ENCODE results near the gene DNAJC30. TPM values are rescaled to one million over a fixed set of nuclear protein-coding genes. Genes with fewer than 3 reads are reported as not detected.
A peak's percentile ranks its signal among the peaks of the same experiment; 100 is the strongest.

DNAJC30 gene
- total and polyA plus RNA-seq, 2 of the 8 experiments (the other 6 are each of a cell fraction or from before 2014, with no cell fraction given): 6.1 to 6.3 TPM

GRCh38 chr7:73652541-73652949 lies 30.7 kb downstream of the DNAJC30 start:
- no peak for DNase-seq (ENCODE audit: low read depth in 1 of 2, low spot score in 2 of 2)
- Histone ChIP-seq H4K20me1 (replicated peaks in 1 of 2; ENCODE audit: control insufficient read depth in 1 of 2, insufficient read depth in 2 of 2, low read length in 2 of 2) (no peaks in the 10 kb centered on the region), H3K14ac (ENCODE audit: insufficient read length) (no peak overlapping the region), H3K23ac (ENCODE audit: insufficient read length) (no peak overlapping the region), H3K56ac (replicated peaks; ENCODE audit: insufficient read length, low read depth, low read length) (no peak overlapping the region), H3K23me2 (ENCODE audit: low read depth, low read length) (peaks cover under 1% of the 10 kb centered on the region; the same call in 1 of the 2 replicates), H2BK12ac (ENCODE audit: low read depth, low read length) (no peak overlapping the region), H2BK15ac (ENCODE audit: low read length) (peak overlapping the region; percentile 88; the same call in 1 of the 2 replicates), H4K8ac (ENCODE audit: extremely low read depth, insufficient read depth, low read length) (no peak overlapping the region), H3K4me1 (replicated peaks in 1 of 4; ENCODE audit: control insufficient read depth in 3 of 4, insufficient read depth in 4 of 4, low read length in 3 of 4) (peaks cover 0 to 5% (median 0%) of the 10 kb centered on the region in 4 experiments; a peak in 2 of 7 replicates), H3K9ac (replicated peaks in 1 of 4; ENCODE audit: extremely low read depth in 1 of 4, low read depth in 3 of 4, low read length in 3 of 4) (no peak overlapping the region), H2AFZ (ENCODE audit: low read length) (no peak overlapping the region), H3K27ac (ENCODE audit: low read depth, low read length) (no peak overlapping the region), H3K36me3 (ENCODE audit: control insufficient read depth in 2 of 4, insufficient read depth in 4 of 4, low read length in 3 of 4) (no peaks in the 10 kb centered on the region), H3K79me2 (ENCODE audit: control insufficient read depth in 1 of 2, insufficient read depth in 2 of 2, low read length in 2 of 2) (no peaks in the 10 kb centered on the region), H3K27me3 (replicated peaks in 1 of 4; ENCODE audit: control insufficient read depth in 3 of 4, extremely low read depth in 1 of 4, insufficient read depth in 3 of 4, low read length in 3 of 4) (peaks cover 0 to 16% (median 16%) of the 10 kb centered on the region in 4 experiments; a peak in 6 of 7 replicates), H2BK120ac (replicated peaks; ENCODE audit: low read depth, low read length) (no peak overlapping the region), H4K91ac (replicated peaks; ENCODE audit: insufficient read length, low read length) (no peak overlapping the region), H3K4ac (replicated peaks; ENCODE audit: insufficient read length, low read depth, low read length) (no peak overlapping the region), H3K79me1 (ENCODE audit: low read depth, low read length) (no peaks in the 10 kb centered on the region), H3K18ac (ENCODE audit: extremely low read depth, low read length) (no peak overlapping the region), H2AK5ac (ENCODE audit: low read depth, low read length) (peak overlapping the region; percentile 40; the same call in 1 of the 2 replicates), H2BK20ac (ENCODE audit: low read length) (no peak overlapping the region), H3K9me3 (ENCODE audit: insufficient read depth in 2 of 2, low read depth in 1 of 2, low read length in 1 of 2) (no peaks in the 10 kb centered on the region), H3K4me2 (ENCODE audit: insufficient read depth in 1 of 2, low read depth in 2 of 2, low read length in 2 of 2) (no peak overlapping the region), H2BK5ac (ENCODE audit: low read depth, low read length) (no peak overlapping the region), H3K4me3 (ENCODE audit: extremely low read depth in 1 of 4, insufficient read depth in 2 of 4, low read depth in 3 of 4, low read length in 4 of 4) (no peak overlapping the region), H4K5ac (ENCODE audit: insufficient read length, low read depth, low read length) (no peak overlapping the region)
- CTCF ChIA-PET (ENCODE audit: partially characterized antibody): interaction anchor here (0.7 to 2.6 kb wide), 11 partner anchors 8 to 48 kb away, joined by 3 to 13 read pairs (median 4); partner anchors contain the start of gene MLXIPL
- whole genome bisulfite sequencing, 2 experiments (ENCODE audit: extremely low coverage in 1 of 2, insufficient coverage in 1 of 2, insufficient read length in 1 of 2, insufficient replicate concordance in 2 of 2, low coverage in 1 of 2, low lambda C conversion rate in 2 of 2, missing lambda C conversion rate in 1 of 2): 92% methylated on average over 11 of the region's 11 CpGs; no CpG with 5 or more reads in 1 of the 2 experiments
- no peak for FAIRE-seq
- POLR2A ChIA-PET (ENCODE audit: partially characterized antibody): interaction anchor here (0.7 to 1.7 kb wide), 2 partner anchors 12 to 27 kb away, joined by 3 read pairs; no protein-coding TSS in a partner anchor
- no peak for TF ChIP-seq POLR2A (IDR thresholded peaks at IDR 0.05; ENCODE audit: control extremely low read depth in 1 of 2, low read depth in 2 of 2, low read length in 2 of 2)
- no peak for TF ChIP-seq ATF2 (IDR thresholded peaks at IDR 0.05; ENCODE audit: low read length)
- TF ChIP-seq CBX8 (IDR thresholded peaks at IDR 0.05; ENCODE audit: borderline replicate concordance, low read depth, low read length): no peak
- TF ChIP-seq MAX (IDR thresholded peaks at IDR 0.05): no peak
- no peak for TF ChIP-seq E2F6 (IDR thresholded peaks at IDR 0.05)
- TF ChIP-seq RXRA (IDR thresholded peaks at IDR 0.05; ENCODE audit: insufficient read depth, low read depth, low read length): no peak
- TF ChIP-seq EP300 (IDR thresholded peaks at IDR 0.05; ENCODE audit: borderline replicate concordance in 1 of 2, low read depth in 2 of 2, low read length in 2 of 2): no peak
- no peak for TF ChIP-seq JUN (IDR thresholded peaks at IDR 0.05; ENCODE audit: low read depth, low read length)
- no peak for TF ChIP-seq SP4 (IDR thresholded peaks at IDR 0.05; ENCODE audit: low read length)
- no peak for TF ChIP-seq SRF (IDR thresholded peaks at IDR 0.05; ENCODE audit: low read depth, low read length)
- TF ChIP-seq PHF8 (conservative IDR thresholded peaks at IDR 0.05; ENCODE audit: low read depth, low read length): no peak
